ENCODE data around the gene RXRB.

Gene RXRB

DNA sequence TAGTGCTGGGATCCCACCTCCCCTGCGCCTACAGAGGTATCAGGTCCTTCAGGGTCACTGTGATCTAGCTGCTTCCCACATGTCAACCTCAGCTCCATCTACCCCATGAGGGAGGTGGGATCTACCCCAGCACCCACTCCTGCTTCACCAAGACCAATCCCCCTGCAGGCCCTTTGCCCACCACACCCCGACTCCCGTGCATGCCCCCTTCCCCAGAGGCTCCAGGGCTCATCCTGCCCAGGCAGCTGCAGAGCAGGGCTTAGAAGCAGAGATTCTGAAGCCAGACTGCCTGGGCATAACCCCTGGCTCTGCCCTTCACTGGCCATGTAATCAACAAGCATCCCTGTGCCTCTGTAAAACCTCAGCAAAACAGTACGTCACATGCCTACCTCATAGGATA, 25.7 kb downstream of the RXRB start:
- DNase-seq = no peak

DNA sequence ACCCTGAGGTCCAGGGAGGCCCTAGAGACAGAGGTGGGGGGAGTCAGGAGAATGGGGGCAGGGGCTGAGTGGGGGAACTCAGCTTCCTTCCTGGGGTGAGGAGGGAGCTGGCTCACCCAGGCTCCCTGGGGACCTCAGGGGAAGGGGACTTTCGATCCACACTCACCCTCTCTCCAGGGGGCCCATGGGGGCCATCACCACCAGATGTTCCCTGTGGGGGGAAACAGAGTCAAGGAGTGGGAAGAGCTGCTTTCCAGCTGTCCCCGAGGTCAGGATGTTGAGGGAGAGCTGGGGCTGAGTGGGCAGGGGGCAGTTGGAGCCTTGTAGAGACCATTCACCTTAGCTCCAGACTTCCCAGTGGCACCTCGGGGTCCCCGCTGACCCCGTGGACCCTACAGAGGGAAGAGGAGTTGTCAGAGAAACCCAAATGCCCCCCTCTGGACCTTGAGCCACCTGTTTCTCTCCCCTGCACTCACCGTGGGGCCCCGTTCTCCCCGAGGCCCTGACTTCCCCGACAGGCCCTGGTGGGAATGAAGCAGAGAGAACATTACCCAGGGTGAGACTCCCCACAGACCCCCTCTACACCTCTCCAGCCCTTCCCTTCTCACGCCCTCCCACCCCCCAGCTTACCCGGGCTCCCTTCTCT, 26.8 kb downstream of the RXRB start:
- no peak for DNase-seq

DNA sequence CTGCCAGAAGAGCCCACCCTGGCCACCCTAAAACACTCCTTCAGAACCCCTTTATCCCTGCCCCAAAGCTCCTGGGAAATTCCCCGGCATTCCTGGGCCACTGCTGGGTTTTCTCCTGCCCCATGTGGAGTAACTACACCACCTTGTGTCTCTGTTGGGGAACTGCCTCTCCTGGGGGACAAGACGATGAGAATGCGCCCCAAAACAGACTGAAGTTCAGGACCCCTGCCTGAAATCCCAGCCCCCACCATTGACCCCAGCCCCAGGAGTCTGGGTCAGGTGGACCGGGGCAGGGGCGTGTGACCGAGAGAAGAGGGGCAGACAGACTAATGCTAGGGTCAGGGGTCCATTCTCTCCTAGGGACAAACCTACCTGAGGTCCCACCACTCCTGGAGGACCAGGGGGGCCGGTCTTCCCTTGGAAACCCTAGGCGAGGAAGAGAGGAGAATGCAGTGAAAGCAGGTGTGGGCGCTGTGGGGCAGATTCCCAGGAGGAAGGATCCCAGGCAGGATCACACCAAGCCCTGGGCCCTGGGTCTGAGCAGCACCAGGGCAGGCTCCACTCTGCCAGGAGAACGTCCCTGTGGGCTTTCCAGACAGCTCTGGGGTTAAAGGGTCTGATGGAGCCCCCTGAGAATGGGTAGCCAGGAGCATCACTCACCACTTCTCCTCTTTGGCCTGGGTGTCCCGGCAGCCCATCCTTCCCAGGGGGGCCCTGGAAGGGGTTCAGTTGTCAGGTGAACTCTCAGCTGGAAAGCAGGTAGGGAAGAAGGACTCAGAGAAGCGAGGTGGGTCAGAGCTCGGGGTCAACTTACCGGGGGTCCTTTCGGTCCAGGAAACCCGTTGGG, 27.6 kb downstream of the RXRB start:
- DNase-seq = no peak

DNA sequence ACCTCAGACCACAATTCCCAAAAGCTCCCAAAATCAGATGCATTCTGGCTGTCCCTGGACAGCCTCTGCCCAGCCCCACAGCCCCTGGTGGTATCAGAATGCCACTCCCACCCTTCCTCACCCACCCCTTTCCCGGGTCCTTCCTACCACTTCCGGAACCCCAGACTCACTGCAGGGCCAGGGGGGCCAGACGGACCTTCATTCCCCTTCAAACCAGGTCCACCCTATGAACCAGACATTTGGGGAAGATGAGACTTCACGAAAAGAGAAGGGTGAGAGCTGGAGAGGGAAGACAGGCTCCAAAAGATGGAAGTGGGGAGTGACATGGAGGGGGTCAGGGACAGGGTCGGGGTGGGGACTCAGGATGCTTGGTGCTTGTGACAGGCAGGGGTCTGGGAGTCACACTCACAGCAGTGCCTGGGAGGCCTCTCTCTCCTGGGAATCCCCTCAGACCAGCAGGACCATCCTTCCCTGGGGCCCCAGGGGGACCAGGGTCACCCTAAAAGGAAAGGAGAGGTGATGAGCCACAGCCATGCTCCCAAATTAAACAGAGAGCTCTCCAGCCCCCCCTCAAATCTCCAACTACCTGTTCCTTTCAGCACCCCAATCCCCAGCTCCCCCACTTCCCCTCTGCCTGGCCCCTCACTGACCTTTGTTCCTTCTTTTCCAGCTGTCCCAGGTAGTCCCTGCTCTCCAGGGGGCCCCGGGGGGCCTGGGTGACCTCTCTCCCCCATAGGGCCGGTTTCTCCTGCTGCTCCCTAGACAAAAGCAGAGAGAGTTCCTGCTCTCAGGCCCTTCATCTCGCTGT, 28.4 kb downstream of the RXRB start:
- no peak for DNase-seq

DNA sequence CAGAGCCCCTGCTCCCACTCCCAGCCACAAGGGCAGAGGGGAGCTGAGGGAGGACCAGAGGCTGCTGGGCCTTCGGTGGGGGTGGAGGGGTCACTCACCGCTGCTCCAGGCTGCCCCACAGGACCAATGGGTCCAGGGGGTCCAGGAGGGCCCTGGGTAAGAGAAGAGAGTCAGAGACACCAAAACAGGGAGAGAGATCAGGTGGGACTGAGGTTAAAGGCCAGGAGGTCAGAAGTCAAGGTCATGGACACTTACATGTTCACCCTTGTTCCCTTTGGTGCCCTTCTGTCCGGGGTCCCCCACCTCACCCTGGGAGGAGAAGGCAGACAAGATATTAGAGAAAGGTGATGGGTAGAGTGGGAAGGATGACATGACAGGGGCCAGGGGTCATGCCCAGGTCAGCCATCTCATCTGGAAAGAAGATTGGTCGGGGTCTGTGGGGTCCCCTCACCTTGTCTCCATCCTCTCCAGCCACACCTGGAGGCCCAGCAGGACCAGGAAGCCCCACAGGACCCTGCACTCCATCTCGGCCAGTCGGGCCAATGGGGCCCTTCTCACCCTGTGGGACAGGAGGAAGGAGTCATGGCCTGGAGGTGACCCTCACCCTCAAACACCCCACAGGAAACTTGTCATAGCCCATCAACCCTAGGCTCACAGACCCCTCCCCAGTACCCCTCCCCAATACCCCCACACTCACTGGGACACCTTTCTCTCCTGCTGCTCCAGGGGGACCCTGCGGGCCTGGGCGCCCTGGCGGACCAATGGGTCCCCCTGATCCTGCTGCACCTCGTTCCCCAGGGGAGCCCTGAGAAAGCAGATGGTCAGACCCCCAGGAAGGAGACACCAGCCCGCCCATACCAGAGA, 29.2 kb downstream of the RXRB start:
- DNase-seq = no peak

DNA sequence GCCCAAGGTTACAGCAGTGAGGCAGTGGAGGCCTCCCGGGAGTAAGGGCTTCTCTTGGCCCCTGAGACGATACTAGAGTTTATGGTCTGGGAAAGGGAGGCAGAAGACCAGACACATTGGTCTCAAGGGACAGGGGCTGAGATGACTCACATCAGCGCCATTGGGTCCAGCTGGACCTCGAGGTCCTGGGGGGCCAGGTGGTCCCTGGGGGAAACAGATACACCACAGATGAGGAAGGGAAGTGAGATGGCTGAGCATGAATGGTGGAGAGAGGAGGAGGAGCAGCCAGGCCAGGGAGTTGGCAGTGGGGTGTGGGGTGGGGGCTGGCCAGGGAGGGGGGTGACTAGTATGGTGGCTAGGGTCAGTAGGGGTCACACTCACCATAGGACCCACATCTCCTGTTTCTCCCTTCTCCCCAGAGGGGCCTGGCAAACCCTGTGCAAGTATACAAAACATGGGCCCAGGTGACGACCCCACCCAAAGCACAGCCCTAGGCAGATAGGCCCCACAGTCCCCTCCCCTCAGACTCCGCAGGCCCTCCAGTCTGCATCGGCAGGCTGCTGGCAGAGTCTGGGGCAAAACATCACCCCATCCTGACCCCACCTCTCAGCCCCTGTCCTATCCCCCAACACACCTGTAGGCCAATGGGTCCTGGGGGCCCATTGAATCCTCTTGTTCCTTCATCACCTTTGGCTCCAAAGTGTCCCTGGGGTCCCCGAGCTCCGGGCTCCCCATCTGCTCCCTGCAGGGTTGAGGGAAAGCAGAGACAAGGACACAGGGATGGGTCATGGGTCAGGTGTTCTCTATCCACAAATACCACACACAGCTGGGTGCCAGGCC, 30.1 kb downstream of the RXRB start:
- DNase-seq = no peak

DNA sequence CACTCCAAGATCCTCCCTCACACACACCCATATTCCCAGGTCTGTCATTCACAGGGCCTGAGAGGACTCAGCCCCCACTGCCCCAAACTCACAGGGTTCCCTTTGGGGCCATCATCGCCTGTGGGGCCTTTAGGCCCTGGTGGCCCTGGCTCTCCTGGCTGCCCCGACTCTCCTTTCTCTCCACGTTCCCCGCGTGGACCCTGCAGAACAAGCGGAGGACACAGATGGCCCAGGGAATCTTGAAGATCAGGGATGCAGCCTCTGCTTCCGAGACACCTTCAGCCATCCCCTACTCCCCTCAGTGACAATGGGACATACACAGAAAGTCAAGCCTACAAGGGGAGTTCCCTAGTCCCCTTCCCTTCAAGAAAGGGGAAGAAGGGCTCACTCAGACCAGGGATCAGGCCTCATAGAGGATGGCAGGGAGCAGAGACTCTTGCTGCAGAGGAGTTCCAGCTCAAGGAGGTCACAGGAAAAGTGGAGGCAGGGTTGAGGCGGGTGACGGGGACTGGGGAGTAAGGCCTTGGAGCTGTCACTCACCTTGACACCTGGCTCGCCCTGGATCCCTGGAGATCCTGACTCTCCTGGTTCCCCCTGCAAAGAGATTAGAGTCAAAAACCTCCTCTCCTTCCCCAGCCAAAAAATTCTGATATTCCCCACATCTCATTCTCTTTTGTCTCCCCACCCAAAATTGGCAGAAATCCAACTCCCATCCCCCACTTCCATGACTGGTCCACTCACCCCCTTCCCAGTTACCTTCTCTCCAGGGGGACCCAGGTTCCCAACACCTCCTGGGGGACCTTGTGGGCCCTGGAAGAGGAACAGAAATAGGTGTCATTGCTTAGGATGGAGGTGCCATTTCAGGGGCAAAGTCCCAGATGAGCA, 30.9 kb downstream of the RXRB start:
- no peak for DNase-seq

DNA sequence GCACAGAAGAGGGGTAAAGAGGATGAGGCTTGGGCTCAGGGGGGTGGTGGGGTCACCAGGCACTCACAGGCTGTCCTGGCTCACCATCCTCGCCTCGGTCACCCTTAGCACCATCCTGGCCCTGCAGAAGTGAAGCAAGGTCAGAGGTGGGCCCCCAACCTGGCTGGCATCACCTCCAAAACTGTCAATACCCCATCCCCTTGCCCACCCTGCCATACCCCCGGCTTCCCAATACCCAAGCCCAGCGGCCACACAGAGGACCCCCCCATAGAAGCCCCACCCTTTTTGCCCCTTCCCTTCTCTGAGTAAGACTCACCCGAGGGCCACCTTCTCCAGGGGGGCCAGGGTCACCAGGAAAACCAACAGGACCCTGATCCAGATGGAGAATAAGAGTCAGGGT, 31.8 kb downstream of the RXRB start:
- no peak for DNase-seq

DNA sequence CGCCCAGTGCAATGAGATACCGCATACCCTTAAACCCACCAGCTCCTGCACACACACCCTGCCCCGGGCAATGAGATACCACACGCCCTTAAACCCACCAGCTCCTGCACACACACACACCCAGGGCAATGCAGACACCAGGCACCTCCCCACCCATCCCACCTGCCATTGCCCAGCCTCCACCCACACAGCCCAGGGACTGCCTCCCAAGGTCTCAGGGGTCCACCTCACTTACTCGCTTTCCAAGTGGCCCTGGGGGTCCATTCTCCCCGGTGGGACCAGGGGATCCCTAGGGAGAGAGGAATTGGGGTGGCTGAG, 32.2 kb downstream of the RXRB start:
- DNase-seq = no peak

DNA sequence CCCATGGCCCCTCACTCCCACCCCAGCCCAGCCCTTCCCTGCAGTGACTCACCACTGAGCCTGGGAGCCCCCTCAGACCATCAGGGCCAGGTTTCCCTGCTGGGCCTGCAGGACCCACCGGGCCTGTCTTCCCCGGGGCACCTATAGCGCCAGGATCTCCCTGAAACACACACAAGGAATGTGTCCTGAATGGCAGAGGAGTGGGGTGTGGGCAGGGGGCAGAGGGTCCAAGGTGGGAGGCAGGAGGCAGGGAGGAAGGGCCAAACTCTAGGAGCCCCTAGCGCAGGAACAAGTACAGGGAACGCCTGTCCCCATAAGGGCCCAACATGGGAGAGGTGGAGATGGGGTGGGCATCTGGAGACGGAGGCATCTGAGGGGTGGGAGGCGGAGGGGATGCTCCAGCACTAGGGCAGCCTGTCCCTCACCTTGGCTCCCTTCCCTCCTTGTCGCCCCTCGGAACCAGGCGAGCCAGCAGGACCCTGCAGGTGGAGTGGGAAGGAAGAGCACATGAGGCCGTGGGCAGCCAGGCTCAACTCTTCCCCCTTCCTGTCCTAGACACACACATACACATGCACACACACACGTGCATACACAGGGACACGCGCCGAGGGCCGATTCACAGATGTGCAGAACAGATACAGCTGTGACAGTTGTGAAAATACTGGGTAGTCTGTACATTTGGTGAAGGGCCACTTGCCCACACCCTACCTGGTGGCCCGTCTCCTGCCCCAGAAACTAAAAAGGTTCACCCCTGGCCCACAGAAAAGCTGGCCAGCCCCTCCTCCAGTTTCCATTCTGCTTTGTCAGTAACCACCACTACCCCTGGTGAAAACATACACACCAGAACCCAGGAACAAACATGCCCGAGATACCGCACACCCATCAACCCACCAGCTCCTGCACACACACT, 32.8 kb downstream of the RXRB start:
- no peak for DNase-seq

DNA sequence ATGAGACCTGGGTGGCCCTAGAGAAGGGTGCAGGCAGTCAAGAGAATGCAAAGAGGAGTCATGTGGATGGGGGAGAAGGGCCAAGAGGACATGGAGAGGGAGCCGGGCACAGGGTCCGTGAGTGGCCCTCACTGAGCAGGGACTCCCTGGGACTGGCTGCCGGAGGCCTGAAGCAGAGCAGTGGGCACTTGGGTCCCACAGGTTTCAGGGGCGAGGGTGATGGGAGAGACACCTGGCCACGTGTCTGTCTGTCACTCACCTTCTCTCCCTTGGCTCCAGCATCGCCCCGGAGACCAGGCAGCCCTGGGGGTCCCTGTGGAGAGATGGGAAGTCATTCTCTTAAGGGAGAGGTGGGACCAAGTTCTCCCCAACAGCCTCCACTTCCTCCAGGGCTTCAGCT, 33.7 kb downstream of the RXRB start:
- no peak for DNase-seq

DNA sequence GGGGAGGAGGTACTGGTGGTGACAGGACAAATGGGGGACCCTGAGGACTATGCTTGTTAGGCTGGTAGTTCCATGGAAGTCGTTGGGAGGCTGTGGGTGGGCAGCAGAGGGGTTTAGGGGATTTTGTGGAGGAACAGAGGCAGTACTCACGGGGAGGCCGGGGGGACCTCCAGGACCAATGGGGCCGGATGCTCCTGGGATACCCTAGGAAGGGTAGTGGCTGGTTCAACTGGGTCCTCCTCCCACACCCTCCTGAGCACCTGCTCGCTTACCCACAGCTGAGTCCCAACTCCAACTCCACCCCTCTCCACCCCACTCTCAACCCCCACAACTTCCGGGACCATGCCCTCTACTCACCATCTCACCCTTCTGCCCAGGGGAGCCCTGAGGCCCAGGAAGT, 34.1 kb downstream of the RXRB start:
- DNase-seq = no peak

DNA sequence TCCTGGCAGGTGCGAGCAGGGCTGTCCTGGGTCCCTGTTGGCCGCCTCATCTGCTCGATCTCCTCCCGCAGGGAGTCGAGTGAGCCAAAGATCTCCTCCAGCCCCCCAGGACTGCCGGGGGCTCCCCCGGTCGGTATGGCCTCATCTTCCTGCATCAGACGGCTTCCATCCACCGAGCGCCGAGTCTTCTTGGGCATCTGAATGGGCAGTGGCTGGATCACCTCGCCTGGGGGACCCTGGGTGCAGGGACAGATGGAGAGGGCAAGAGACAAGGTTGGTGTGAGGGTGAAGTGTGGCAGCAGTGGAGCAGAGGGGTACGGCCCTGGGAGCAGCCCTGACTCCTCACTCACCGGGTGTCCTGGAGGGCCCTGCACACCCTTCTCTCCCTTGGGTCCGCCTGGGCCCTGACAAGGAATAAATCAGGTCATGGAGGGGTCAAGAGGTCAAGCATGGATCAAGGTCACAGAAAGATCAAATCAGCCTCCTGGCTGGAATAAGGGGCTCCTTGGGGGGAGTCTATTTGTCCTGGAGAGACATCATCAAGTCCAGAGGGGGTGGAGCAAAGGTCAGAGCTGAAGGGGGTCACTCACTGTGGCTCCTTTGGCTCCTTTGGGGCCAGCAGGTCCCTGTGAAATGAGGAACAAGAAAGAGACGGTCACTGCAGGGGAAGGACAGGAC, 34.7 kb downstream of the RXRB start:
- no peak for DNase-seq

DNA sequence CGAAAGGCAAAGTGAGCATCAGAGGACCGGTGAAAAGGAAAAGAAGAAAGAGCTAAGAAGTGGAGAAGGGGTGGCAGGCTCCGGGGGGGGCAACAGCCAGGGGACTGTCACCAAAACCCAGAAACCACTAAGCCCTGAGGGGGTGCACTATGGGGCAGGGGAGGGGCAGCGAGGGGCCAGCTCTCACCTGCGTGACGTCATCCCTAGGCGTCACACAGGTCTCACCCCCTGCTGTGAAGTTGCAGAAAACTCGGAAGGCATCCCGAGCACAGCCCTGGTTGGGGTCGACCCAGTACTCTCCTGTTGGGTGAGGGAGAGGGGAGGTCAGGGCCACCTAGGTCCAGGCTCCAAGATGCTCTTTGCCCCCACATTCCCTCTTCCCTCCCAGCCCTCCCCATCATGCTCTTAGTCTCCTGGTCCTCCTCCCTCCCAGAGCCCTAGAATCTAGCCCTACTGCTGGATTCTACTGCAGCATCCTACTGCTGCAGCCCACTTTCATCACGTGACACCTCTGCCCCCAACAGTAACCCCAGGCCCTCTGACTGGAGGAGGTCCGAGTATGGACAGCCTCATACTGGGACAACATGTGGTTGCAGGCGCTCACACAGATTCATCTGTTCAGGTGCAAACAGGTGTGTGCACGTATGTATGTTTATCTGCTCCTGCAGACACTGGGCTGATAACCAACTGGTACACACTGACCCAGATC, 35.6 kb downstream of the RXRB start:
- DNase-seq = no peak

DNA sequence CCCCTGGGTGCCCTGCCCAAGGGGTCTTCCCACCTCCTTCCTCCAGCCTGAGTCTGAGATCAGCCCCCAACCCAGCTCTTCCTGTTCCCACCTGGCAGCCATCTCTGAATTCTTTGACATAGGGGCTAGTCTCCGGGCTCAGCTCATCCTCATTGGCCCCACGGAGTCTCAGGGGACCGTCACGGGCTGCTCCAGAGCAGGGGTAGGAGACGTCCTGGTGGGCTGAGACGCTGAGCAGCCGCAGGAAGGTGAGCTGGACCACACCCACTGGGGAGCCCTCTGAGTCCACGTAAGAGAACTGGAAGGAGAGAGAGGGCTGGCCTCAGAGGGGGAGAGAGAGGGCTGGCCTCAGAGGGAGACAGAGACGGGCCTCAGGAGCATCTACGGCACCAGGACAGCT, 36.3 kb downstream of the RXRB start:
- no peak for DNase-seq

DNA sequence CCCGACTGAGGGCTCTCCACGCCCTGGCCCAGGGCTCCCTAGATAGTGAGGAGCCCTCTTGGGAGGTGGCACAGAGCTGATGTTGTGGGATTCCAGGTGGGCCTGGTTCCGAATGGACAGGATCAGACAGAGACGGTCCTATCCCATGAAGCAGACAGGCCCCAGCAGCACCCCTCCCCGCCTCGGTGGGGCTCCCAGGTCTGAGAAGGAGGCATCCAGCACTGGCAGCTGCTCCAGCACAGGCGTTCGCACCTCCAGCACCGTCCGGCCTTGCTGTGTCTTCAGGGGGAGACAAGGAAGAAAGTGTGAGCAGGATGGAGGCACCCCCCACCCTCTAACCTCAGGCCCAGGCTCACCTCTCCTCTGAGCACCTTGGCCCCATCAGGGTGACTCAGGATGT, 36.9 kb downstream of the RXRB start:
- no peak for DNase-seq

DNA sequence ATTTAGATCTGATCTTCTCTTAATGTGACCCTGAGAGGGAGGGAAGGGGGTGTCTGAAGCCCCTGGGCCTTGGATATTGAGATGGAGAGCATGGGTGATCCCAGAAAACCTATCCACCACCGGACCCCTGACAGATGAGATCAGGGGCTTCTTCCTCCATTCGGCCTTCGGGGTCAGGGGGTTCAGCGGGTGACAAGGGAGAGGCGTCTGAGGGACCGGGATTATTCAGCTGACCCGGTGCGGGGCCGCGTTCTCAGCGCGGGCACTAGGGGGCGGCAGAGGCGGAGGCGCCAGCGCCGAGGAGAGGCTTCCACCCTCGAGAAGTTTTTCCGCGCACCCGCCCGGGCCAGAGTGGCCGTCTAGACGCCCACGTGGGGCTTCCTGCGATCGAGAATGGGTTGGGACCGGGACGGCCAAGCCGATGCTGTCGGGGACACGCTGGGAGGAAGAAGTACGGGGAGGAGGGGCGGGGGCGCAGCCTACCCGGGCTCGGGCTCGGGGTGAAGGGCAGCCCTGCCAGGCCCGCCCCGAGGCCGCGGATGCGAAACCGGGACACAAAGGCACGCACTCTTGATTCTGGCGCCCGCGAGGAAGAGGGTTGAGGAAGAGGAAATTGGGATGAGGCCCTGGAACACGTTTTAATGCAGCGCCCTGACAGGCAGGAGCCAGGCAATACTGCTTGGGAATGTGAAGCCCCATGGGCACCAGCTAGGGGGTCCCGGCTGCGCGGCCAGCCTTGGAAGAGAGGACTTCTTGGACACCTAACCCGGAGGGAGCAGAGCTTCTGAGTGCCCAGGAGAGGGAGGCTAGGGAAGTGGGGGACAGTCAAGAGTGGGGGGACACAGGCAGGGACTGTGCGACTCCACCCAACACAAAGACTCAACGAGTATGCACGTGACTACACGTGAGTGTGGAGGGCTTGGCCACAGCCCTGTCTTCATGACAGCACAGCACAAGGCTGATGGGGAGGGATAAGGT, 38.8 kb downstream of the RXRB start:
- peak; percentile 76 for DNase-seq

Data from activated effector memory CD4-positive, alpha-beta T cell treated with Interleukin-2 at 50 U/mL for 16 hours (primary cell).